GM18499 (cell line): Measurements from ENCODE around the gene HRH1.
"Not testable (repeated sequence)": the region's sequence is repeated elsewhere in the genome, so short reads cannot be mapped to it uniquely, and the experiment has no call there.

Source experiments
- ATAC-seq: cut with Tn5 transposase; IDR thresholded peaks from one replicate; pipeline ENCODE4 v1.9.1; 2021; ENCODE audit warnings: moderate number of reproducible peaks; ENCODE audit not compliant: insufficient read depth, unreplicated experiment

Gene HRH1, protein sequence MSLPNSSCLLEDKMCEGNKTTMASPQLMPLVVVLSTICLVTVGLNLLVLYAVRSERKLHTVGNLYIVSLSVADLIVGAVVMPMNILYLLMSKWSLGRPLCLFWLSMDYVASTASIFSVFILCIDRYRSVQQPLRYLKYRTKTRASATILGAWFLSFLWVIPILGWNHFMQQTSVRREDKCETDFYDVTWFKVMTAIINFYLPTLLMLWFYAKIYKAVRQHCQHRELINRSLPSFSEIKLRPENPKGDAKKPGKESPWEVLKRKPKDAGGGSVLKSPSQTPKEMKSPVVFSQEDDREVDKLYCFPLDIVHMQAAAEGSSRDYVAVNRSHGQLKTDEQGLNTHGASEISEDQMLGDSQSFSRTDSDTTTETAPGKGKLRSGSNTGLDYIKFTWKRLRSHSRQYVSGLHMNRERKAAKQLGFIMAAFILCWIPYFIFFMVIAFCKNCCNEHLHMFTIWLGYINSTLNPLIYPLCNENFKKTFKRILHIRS

DNA sequence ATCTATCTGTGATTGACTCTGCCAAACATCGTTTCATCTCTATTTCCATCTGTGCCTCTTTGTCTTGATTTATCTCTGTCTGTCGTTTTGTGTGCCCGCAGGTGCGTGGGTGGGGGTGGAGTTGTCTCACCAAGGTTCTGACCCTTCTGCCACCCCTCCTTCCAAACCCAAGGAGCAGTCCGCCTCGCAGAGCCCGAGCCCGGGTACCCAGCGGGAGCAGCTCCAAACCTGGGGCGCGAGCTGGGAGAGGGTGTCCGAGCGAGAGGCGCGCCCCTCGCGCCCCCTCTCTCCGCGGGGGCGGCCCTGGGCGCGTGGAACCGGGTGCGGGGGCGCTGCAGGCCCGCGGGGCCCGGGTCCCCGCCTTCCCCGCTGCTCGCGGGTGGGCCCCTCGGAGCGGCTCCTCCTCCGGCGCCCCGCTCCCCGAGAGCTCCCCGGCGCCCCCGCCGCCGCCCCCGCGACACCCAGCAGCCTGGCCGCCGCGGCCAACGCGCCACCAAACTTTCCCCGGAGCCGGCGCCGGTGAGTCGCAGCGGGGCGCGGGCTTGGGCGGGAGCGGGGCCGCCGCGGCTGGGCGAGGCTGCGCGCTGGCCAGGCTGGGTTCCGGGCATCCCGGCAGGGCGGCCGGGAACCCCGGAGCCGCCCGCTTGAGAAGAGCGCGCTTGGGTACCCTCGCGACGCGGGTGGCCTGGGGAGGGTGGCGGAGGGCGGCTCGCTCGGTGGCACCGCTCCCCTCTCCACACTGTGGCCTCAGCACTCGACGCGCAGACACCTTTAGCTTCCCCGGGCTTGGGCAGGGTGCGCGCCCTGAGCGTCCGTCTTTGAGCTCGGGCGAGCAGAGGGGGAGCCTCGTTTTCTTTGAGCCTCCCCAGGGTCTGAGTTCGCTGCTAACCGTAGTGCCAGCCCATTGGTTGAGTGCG, at the start of gene HRH1:
HRH1 (plus strand) TSS at position 458 of the 917 bp plus-strand sequence. CDS start 104,545 bp downstream, outside the sequence.
- no peak for ATAC-seq

GRCh38 chr3:11113316-11113715, 41.0 kb upstream of the HRH1 start:
- not testable (repeated sequence) for ATAC-seq

- ATAC-seq = no peak
Observed at GRCh38 chr3:11115548-11115947, 38.7 kb upstream of the HRH1 start.

DNA sequence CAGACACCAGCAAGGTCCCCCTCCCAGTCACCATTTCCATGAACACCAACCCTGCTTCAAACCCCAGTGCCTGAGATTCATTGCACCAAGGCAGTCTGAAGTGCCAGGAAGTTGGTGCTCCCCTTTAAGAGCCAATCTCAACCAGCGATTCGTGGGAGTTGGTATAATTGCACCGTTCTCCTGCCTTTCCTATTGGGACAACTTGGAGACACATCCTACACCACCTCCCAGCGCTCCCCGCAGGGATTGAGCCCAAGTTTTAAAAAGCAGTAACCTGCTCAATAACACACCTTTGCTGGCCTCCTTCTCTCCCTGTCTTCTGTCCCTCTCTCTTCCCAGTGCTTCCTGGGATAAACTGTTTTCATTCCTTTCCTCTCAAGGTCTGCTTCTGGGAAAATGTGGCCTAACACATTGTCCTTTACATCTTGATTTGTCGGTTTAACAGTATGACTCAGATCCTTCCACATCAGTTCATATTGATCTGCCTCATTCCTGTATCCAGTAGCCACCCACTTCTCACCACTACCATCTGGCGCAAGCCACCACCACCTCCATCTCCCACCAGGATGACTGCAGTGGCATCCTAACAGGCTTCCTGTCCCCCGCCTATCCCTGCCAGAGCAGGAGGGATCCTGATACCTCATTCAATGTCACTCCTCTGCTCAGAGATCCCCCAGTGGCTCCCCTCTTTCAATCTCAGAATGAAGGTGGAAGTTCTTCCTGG, 37.8 kb upstream of the HRH1 start:
- no peak for ATAC-seq

DNA sequence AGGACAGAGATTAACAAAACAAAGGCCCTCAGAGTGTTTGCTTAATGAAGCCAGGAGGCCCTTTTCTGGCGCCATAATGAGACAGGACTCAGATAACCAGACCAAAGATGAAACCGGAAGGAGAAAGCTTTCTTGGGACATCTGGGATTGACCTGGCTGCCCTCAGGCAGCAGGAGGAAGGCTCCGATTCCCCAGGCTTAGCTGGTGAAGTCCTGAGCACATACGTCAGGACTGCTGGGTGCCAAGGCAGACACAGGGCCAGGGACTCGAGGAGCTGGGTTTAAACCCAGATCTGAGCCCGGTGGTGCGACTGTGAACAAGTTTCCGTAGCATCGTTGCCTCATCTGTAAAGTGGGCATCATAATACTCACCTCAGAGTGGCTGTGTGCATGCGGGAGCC, 36.7 kb upstream of the HRH1 start:
- ATAC-seq = no peak

GRCh38 chr3:11118181-11118682, 36.1 kb upstream of the HRH1 start:
- no peak for ATAC-seq

- no peak for ATAC-seq
Observed at GRCh38 chr3:11120091-11120805, 34.0 kb upstream of the HRH1 start.

DNA sequence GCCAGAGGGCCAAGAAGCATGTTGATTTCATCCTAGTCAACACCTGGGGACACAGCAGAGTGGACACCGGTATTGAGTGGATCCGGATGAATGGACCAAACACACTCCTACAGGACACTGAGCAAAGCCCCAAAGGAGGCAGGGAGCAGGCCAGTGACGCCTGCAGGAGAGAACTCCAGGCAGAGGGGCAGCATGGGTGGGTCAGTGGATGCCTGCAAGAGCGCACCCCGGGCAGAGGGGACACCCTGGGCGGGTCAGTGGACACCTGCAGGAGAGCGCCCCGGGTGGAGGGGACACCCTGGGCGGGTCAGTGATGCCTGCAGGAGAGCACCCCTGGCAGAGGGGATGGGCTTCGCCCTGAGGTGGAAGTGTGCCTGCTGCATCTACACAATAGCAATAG, 27.6 kb upstream of the HRH1 start:
- no peak for ATAC-seq

DNA sequence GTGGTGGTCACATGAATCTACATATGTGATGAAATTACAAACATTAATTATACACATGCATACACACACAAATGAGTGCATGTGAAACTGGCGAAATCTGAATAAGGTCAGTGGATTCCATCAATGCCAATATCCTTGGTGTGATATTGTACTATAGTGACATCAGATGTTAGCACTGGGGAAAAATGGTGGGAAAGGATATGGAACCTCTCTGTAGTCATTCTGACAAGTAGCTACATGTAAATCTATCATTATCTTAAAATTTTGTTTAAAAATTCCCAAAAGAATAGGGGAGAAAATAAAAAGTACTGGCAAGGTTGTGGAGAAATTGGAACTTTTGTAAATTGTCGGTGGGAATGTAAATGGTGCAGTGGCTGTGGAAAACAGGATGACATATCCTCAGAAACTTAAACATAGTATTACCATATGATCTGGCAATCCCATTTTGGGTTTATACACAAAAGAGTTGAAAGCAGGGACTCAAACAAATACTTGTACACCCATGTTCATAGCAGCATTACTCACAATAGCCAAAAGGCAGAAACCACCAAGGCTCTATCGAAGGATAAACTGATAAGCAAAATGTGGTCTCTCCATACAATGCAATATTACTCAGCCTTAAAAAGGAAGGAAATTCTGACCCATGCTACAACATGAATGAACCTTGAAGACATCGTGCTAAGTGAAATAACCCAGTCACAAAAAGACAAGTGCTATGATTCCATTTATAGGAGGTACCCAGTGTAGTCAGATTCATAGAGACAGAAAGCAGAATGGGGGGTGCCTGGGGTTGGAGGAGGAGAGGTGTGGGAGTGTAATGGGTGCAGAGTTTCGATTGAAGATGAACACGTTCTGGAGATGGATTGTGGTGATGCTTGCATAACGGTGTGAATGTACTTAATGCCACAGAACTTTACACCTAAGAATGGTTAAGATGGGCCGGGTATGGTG, 25.3 kb upstream of the HRH1 start:
- ATAC-seq = no peak

DNA sequence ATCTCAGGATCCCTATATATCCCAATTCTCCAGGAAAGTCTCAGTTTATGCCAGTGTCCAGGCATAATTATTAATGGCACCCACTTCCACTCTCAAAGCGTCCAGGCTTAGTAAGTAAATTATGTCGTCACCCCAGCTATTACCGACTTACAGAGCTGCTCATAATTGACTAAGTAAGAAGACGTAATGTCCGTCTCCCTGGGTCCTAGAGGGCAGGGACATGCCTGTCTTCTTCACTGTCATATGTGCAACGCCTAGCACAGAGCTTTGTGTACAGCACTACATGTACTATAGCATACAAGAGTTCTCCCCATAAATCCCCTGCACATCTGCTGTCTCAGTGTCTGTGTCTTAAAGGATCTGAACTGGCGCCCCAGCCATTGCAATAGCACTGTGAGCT, 23.9 kb upstream of the HRH1 start:
- no peak for ATAC-seq

GRCh38 chr3:11131371-11131770, 22.9 kb upstream of the HRH1 start:
- no peak for ATAC-seq

GRCh38 chr3:11131886-11132285, 22.4 kb upstream of the HRH1 start:
- ATAC-seq = not testable (repeated sequence)

- ATAC-seq = no peak
Observed at GRCh38 chr3:11132861-11133260, 21.4 kb upstream of the HRH1 start.

DNA sequence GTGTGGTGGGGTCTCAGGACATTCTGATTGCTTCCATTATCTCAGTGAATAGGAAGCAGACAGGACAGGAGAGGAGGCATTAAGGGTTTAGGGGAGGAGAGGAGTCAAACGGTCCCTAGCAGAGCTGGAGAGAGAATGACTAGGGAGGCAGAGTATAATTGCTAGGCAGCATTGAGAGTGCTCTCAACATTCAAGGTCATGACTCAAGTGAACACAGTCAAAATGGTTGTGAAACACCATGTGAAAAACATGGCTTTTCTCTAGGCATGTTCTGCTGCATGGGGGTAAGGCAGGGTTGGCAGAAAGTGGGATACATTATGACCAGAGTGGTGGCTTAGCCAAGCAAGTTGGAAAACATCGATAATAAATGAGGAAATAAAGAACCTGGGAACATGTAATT, 19.5 kb upstream of the HRH1 start:
- no peak for ATAC-seq

- ATAC-seq = no peak
Observed at GRCh38 chr3:11136116-11136515, 18.2 kb upstream of the HRH1 start.

DNA sequence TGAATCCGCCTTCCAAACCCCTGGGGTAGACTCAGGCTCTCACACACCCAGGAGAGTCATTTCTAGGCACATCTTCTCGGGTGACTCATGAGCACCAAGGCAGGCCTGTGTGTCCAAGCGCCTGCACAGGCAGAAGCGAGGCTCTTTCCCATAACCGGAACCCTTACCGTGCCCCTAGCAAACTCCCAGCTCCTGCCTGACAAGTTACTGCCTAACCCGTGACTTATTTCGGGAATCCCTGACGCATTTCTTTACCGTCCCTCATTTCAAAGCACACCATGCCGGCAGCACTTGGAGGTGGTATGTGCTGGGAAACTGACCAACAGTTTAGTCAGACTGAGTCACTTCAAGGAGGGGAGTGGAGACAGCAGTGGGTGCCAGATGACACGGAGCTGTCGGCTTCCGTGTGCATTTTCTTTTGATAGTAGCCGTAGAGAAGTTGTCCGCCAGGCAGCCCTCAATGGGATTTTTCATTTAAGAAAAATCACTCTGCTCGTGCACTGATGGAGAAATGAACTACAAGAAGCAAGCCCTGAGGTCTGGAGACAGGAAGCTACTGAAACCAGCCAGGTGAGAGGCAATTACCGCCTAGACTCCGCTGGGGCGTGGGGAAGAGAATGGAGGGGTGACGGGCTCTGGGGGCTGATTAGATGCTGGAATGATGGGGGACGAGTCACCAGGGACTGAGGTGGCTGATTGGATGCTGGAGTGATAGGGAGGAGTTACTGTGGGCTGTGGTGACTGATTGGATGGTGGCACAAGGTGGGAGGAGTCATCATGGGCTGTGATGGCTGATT, 17.3 kb upstream of the HRH1 start:
- ATAC-seq = no peak

DNA sequence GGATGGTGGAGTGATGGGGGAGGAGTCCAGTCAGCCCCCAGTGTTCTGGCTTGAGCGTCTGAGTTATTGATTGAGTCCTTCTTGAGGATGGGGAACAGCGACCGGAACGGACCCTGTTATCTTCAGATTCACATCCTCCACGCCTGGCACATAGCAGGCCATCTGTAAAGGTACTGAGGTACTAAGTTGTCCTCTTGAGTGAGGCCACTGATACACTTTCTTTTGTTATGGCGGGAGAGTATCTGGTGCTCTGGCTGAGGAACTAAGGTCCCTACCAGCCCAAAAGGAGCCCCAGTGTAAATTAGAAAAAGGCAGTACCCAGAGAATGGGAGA, 16.7 kb upstream of the HRH1 start:
- ATAC-seq = no peak

GRCh38 chr3:11138371-11138770, 15.9 kb upstream of the HRH1 start:
- no peak for ATAC-seq
